HepG2 (cell line): Measurements from ENCODE around the gene CFAP97. TPM values are rescaled to one million over a fixed set of nuclear protein-coding genes. Genes with fewer than 3 reads are reported as not detected.

ENCODE experiments used
- HDAC1 ChIP-seq: sonication (generic); formaldehyde crosslinking; IDR thresholded peaks from 2 replicates; pipeline ENCODE4 v1.5.1; 2020; ENCODE audit warnings: mild to moderate bottlenecking, missing genetic modification reagents
- IRF2 ChIP-seq: IDR thresholded peaks from 2 replicates; pipeline ENCODE4 v1.6.1; 2018; ENCODE audit warnings: missing genetic modification reagents, missing compliant biosample characterization
- MNT ChIP-seq: fragments of 450-650 bp; IDR thresholded peaks from 2 replicates; pipeline ENCODE4 v1.6.1; 2016
- MXD1 ChIP-seq: sonication (generic); formaldehyde crosslinking; IDR thresholded peaks from 2 replicates; pipeline ENCODE4 v1.4.0; 2020; ENCODE audit warnings: mild to moderate bottlenecking, missing genetic modification reagents
- NFE2L1 ChIP-seq: sonication (generic); formaldehyde crosslinking; IDR thresholded peaks from 2 replicates; pipeline ENCODE4 v1.4.0; 2020; ENCODE audit warnings: missing genetic modification reagents, mild to moderate bottlenecking, borderline replicate concordance
- PCBP2 ChIP-seq: fragments of 200-400 bp; formaldehyde crosslinking; optimal IDR thresholded peaks from 2 replicates; pipeline ENCODE3; 2018; ENCODE audit warnings: low read length, low read depth; ENCODE audit not compliant: poor library complexity, severe bottlenecking
- SCMH1 ChIP-seq: sonication (generic); formaldehyde crosslinking; IDR thresholded peaks from 2 replicates; pipeline ENCODE4 v1.9.0; 2021; ENCODE audit warnings: missing genetic modification reagents, mild to moderate bottlenecking, borderline replicate concordance
- SIX4 ChIP-seq: sonication (generic); formaldehyde crosslinking; IDR thresholded peaks from 2 replicates; pipeline ENCODE4 v1.4.0; 2020; ENCODE audit warnings: missing genetic modification reagents
- SP140L ChIP-seq: sonication (generic); formaldehyde crosslinking; IDR thresholded peaks from 2 replicates; pipeline ENCODE4 v1.4.0; 2020; ENCODE audit warnings: missing genetic modification reagents, borderline replicate concordance
- TBP ChIP-seq: sonication (generic); formaldehyde crosslinking; IDR thresholded peaks from 2 replicates; pipeline ENCODE4 v1.5.0; 2020; ENCODE audit warnings: missing genetic modification reagents
- TOE1 ChIP-seq: sonication (generic); formaldehyde crosslinking; IDR thresholded peaks from 2 replicates; pipeline ENCODE4 v1.4.0; 2020; ENCODE audit warnings: mild to moderate bottlenecking, missing genetic modification reagents
- ZBTB2 ChIP-seq: sonication (generic); formaldehyde crosslinking; IDR thresholded peaks from 2 replicates; pipeline ENCODE4 v1.8.0; 2022; ENCODE audit warnings: low read depth, missing genetic modification reagents
- ZC3H13 ChIP-seq: sonication (generic); formaldehyde crosslinking; IDR thresholded peaks from 2 replicates; pipeline ENCODE4 v1.8.1; 2023; ENCODE audit warnings: mild to moderate bottlenecking, missing genetic modification reagents, moderate library complexity
- ZNF10 ChIP-seq: sonication (generic); formaldehyde crosslinking; IDR thresholded peaks from 2 replicates; pipeline ENCODE4 v1.4.0; 2020; ENCODE audit warnings: mild to moderate bottlenecking, low read depth, missing genetic modification reagents, borderline replicate concordance
- ZNF121 ChIP-seq: sonication (generic); formaldehyde crosslinking; IDR thresholded peaks from 2 replicates; pipeline ENCODE4 v1.5.0; 2020; ENCODE audit warnings: mild to moderate bottlenecking, missing genetic modification reagents
- ZNF281 ChIP-seq: sonication (generic); formaldehyde crosslinking; IDR thresholded peaks from 2 replicates; pipeline ENCODE4 v1.4.0; 2020; ENCODE audit warnings: missing genetic modification reagents, borderline replicate concordance
- ZNF282 ChIP-seq: fragments of 450-650 bp; IDR thresholded peaks from 2 replicates; pipeline ENCODE4 v1.6.1; 2018; ENCODE audit not compliant: partially characterized antibody
- ZNF354B ChIP-seq: sonication (generic); formaldehyde crosslinking; IDR thresholded peaks from 2 replicates; pipeline ENCODE4 v1.8.0; 2022; ENCODE audit warnings: mild to moderate bottlenecking, missing genetic modification reagents
- ZNF841 ChIP-seq: sonication (generic); formaldehyde crosslinking; IDR thresholded peaks from 2 replicates; pipeline ENCODE4 v1.8.1; 2023; ENCODE audit warnings: missing genetic modification reagents, borderline replicate concordance
- ZZZ3 ChIP-seq: sonication (generic); formaldehyde crosslinking; IDR thresholded peaks from 2 replicates; pipeline ENCODE4 v1.4.0; 2020; ENCODE audit warnings: missing genetic modification reagents, mild to moderate bottlenecking, borderline replicate concordance
- polyA plus RNA-seq, 8 experiments: library from polyadenylated mRNA; depleted of rRNA in 3 of 8; stranded (reverse) in 7 of 8; unstranded in 1 of 8; fragments of >200 nt; fragmentation: Illumina TruSeq in 4 of 8; extraction: Trizol in 4 of 8; gene quantifications; 2 replicates each; pipeline versions ENCODE4 v1.2.1 to v1.2.3, GENCODE V29; 2011 to 2016; ENCODE audit warnings: low read depth in 4 of 8, missing spikeins in 1 of 8, mixed read lengths in 1 of 8; ENCODE audit not compliant: insufficient read depth in 1 of 8
- total RNA-seq, 5 experiments: library from RNA; depleted of rRNA; stranded (reverse); fragments of >200 nt; fragmentation: Illumina TruSeq; extraction: Trizol; gene quantifications; 2 replicates each; pipeline ENCODE4 v1.2.3, GENCODE V29; 2016; ENCODE audit warnings: low read depth in 1 of 5

Gene CFAP97
- total and polyA plus RNA-seq, 2 of the 13 experiments (the other 11 are each of a cell fraction or from before 2014, with no cell fraction given), result 32.1 to 44.4 TPM

- no peak for TF ChIP-seq ZZZ3 (CRISPR knock-in tag)
- no peak for TF ChIP-seq ZNF354B (CRISPR knock-in tag)
- TF ChIP-seq ZNF282, result no peak
- TF ChIP-seq MNT, result no peak
- TF ChIP-seq SCMH1, result no peak
- TF ChIP-seq SP140L, result no peak
- TF ChIP-seq ZNF10 (CRISPR knock-in tag), result no peak
- no peak for TF ChIP-seq TOE1
- TF ChIP-seq ZNF841 (CRISPR knock-in tag), result no peak
- no peak for TF ChIP-seq MXD1 (CRISPR knock-in tag)
- TF ChIP-seq TBP (CRISPR knock-in tag), result no peak
- TF ChIP-seq ZNF121 (CRISPR knock-in tag), result no peak; the same call in 1 of the 2 replicates
- TF ChIP-seq ZC3H13 (CRISPR knock-in tag), result no peak
- peak; percentile 52; the same call in 1 of the 2 replicates for TF ChIP-seq ZNF281 (CRISPR knock-in tag)
- TF ChIP-seq HDAC1 (CRISPR knock-in tag), result peak; percentile 66
- peak; percentile 28; the same call in 1 of the 2 replicates for TF ChIP-seq ZBTB2 (CRISPR knock-in tag)
- no peak for TF ChIP-seq NFE2L1 (CRISPR knock-in tag)
- TF ChIP-seq SIX4, result 0 out of 2 replicates have a peak, but pooled peaks have one; percentile 26
- TF ChIP-seq PCBP2, result no peak
- 0 out of 2 replicates have a peak, but pooled peaks have one; percentile 21 for TF ChIP-seq IRF2 (CRISPR knock-in tag)
Observed at GRCh38 chr4:185209031-185209851, 5.4 kb upstream of the CFAP97 start, which contains the start of gene SNX25 (continued).
